ENCODE results near the gene ZNF771. TPM values are rescaled to one million over a fixed set of nuclear protein-coding genes. Genes with fewer than 3 reads are reported as not detected.
"Not testable (repeated sequence)": the region's sequence is repeated elsewhere in the genome, so short reads cannot be mapped to it uniquely, and the experiment has no call there.

ZNF771 gene
- total RNA-seq, 4 donors from 2014 or later = 9.1 to 29.5 (median 19.1) TPM

DNA sequence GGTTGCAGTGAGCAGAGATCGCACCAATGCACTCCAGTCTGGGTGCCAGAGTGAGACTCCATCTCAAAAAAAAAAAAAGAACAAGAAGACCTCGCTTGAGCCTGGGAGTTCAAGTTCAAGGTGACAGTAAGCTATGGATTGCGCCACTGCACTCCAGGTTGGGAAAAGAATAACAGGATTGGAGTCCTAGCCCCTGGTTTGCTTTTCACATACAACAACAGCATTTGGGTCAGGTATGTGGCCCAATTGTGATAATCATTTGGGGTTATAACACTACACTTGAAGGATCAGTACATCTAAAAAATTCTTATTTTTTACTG is 41.7 kb downstream of the ZNF771 start:
- WGBS, 2 donors = 79 to 82% methylated on average over 3 of the region's 3 CpGs
- Histone ChIP-seq H3K27me3 (no peaks in the 10 kb centered on the region), H3K4me3 (replicated peaks in 1 of 3) (no peak overlapping the region), H3K9me3 (no peaks in the 10 kb centered on the region), H3K4me1 (peaks cover 9 to 15% of the 10 kb centered on the region in 2 donors), H3K27ac (no peak overlapping the region), H3K36me3 (no peaks in the 10 kb centered on the region)
- no peak for DNase-seq
- no peak for TF ChIP-seq POLR2A (IDR thresholded peaks at IDR 0.05)
- TF ChIP-seq, protein P1, sequence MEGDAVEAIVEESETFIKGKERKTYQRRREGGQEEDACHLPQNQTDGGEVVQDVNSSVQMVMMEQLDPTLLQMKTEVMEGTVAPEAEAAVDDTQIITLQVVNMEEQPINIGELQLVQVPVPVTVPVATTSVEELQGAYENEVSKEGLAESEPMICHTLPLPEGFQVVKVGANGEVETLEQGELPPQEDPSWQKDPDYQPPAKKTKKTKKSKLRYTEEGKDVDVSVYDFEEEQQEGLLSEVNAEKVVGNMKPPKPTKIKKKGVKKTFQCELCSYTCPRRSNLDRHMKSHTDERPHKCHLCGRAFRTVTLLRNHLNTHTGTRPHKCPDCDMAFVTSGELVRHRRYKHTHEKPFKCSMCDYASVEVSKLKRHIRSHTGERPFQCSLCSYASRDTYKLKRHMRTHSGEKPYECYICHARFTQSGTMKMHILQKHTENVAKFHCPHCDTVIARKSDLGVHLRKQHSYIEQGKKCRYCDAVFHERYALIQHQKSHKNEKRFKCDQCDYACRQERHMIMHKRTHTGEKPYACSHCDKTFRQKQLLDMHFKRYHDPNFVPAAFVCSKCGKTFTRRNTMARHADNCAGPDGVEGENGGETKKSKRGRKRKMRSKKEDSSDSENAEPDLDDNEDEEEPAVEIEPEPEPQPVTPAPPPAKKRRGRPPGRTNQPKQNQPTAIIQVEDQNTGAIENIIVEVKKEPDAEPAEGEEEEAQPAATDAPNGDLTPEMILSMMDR (IDR thresholded peaks at IDR 0.05) = no peak
- intact Hi-C loops (cut with DNase I) = loop anchor here (10.0 kb wide), 1 partner anchor 156 kb away; no protein-coding TSS in a partner anchor

DNA sequence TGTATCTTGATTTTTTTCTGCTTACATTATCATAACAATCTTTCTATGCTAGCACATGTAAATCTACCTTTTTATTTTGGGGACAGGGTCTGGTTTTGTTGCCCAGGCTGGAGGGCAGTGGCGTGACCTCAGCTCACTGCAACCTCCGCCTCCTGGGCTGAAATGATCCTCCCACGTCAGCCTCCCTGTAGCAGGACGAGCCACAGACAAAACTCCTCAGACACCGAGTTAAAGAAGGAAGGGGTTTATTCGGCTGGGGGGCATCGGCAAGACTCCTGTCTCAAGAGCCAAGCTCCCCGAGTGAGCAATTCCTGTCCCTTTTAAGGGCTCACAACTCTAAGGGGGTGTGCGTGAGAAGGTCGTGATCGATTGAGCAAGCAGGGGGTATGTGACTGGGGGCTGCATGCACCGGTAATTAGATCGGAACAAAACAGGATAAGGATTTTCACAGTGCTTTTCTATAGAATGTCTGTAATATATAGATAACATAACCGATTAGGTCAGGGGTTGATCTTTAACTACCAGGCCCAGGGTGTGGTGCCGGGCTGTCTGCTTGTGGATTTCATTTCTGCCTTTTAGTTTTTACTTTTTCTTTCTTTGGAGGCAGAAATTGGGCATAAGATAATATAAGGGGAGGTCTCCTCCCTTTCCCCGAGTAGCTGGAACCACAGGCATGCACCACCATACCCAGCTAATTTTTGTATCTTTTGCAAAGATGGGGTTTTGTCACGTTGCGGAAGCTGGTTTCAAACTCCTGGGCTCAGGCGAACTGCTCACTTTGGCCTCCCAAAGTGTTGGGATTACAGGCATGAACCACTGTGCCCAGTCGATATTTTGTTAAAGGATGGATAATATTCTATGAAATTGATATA is 45.5 kb downstream of the ZNF771 start:
- H3K4me3 ChIP-seq (replicated peaks in 1 of 3); H3K9me3 ChIP-seq; H3K27ac ChIP-seq; DNase-seq; H3K36me3 ChIP-seq; H3K4me1 ChIP-seq; intact Hi-C loops (cut with DNase I); H3K27me3 ChIP-seq: not testable (repeated sequence)
- WGBS, 2 donors = 77 to 79% methylated on average over 20 of the region's 20 CpGs

DNA sequence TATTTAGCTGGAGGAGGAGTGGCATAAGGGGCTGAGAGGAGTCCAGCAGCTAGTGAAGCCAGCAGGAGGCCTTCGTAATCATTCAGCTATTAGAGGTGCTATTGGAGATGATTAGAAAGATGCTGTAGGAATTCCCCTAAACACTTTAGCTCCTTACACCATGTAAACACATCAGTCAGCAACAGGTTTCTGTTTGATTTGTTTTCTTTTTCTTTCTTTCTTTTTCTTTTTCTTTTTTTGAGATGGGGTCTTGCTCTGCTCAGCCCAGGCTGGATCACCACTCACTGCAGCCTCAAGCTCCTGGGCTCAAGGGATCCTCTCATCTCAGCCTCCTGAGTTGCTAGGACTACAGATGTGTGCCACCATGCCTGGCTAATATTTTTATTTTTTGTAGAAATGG is 48.9 kb downstream of the ZNF771 start:
- DNase-seq = no peak
- intact Hi-C loops (cut with DNase I) = no loop called here
- Histone ChIP-seq H3K27ac (no peak overlapping the region), H3K9me3 (no peaks in the 10 kb centered on the region), H3K36me3 (no peaks in the 10 kb centered on the region), H3K27me3 (no peaks in the 10 kb centered on the region), H3K4me3 (replicated peaks in 1 of 3) (no peak overlapping the region), H3K4me1 (no peaks in the 10 kb centered on the region)
- TF ChIP-seq, protein P1 (IDR thresholded peaks at IDR 0.05) = no peak
- TF ChIP-seq POLR2A (IDR thresholded peaks at IDR 0.05) = no peak
- 82 to 86% methylated on average over 1 of the region's 1 CpG for WGBS, 2 donors

DNA sequence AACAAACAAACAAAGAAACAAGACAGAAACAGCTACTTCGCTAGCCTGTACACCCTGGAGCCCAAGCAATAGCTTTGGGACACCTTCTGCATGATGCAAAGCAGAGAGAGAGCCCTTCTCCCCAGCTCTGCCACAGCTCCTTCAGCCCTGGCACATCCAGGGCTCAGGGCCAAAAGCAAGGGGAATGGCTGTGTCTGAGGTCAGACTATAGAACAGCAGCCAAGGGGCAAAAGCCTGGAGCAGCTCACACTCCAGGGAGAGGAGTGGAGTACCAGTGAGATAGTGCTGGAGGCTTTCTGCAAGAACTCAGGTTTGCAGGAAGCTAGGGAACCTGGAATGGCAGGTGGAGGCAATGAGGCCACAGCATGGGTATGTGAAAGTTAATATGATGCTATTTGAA is 49.9 kb downstream of the ZNF771 start:
- TF ChIP-seq, protein P1 (IDR thresholded peaks at IDR 0.05) = no peak
- TF ChIP-seq POLR2A (IDR thresholded peaks at IDR 0.05) = no peak
- DNase-seq = no peak
- Histone ChIP-seq H3K36me3 (no peaks in the 10 kb centered on the region), H3K4me1 (no peaks in the 10 kb centered on the region), H3K4me3 (replicated peaks in 1 of 3) (no peak overlapping the region), H3K27ac (no peak overlapping the region), H3K27me3 (no peaks in the 10 kb centered on the region), H3K9me3 (no peaks in the 10 kb centered on the region)
- 83% methylated on average over 1 of the region's 1 CpG for WGBS, 2 donors
- intact Hi-C loops (cut with DNase I) = no loop called here

DNA sequence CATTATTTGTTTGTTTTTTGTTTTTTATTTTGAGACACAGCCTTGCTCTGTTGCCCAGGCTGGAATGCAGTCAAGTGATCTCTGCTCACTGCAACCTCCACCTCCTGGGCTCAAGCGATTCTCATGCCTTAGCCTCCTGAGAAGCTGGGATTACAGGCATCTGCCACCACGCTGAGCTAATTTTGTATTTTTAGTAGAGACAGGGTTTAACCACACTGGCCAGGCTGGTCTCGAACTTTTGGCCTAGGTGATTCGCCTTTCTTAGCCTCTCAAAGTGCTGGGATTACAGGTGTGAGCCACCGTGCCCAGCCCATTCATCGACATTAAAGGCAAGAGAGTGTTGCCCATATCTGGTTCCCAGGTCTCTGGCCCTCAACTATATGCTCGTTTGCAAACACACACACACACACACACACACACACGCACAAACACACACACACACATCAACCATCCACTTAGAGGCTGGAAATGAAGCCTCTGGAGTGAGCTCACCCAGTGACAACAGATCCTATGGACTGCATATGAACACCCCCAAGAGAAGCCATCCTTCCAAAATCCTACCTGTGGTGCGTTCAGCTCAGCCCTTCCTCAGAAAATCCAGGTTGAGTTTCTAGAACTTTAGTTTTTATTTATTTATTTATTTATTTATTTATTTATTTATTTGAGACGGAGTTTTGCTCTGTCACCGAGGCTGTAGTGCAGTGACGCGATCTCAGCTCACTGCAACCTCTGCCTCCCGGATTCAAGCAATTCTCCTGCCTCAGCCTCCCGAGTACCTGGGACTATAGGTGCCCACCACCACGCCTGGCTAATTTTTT is 50.5 kb downstream of the ZNF771 start:
- 89 to 92% methylated on average over 16 of the region's 16 CpGs for WGBS, 2 donors
- DNase-seq = no peak
- H3K4me3 ChIP-seq (replicated peaks in 1 of 3) = no peak overlapping the region
- no peaks in the 10 kb centered on the region for H3K4me1 ChIP-seq
- H3K27ac ChIP-seq = no peak overlapping the region
- H3K9me3 ChIP-seq = no peaks in the 10 kb centered on the region
- TF ChIP-seq, protein P1 (IDR thresholded peaks at IDR 0.05) = no peak
- TF ChIP-seq POLR2A (IDR thresholded peaks at IDR 0.05) = no peak
- no peaks in the 10 kb centered on the region for H3K27me3 ChIP-seq
- H3K36me3 ChIP-seq = no peaks in the 10 kb centered on the region
- intact Hi-C loops (cut with DNase I) = no loop called here
